ENCODE results near the gene MPDU1. TPM values are rescaled to one million over a fixed set of nuclear protein-coding genes. Genes with fewer than 3 reads are reported as not detected.

Gene MPDU1
- total and polyA plus RNA-seq, 2 of the 13 experiments (the other 11 are each of a cell fraction or from before 2014, with no cell fraction given): 112 to 167 TPM

DNA sequence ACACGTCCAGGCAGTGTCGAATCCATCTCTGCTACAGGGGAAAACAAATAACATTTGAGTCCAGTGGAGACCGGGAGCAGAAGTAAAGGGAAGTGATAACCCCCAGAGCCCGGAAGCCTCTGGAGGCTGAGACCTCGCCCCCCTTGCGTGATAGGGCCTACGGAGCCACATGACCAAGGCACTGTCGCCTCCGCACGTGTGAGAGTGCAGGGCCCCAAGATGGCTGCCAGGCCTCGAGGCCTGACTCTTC, 11.4 kb upstream of the MPDU1 start (continued):
- TF ChIP-seq ZNF713 (CRISPR knock-in tag; IDR thresholded peaks at IDR 0.05) (no peak), ZNF646 (CRISPR knock-in tag; IDR thresholded peaks at IDR 0.05) (no peak), RFX5 (IDR thresholded peaks at IDR 0.05; ENCODE audit: low read depth, low read length) (no peak), MXD4 (CRISPR knock-in tag; IDR thresholded peaks at IDR 0.05) (peak; percentile 92; the same call in 1 of the 2 replicates), HNRNPLL (IDR thresholded peaks at IDR 0.05; ENCODE audit: low read depth, low read length, poor library complexity, severe bottlenecking) (no peak), YY1 (IDR thresholded peaks at IDR 0.05; ENCODE audit: insufficient read depth, insufficient replicate concordance, low read depth, low read length) (no peak), SCMH1 (CRISPR knock-in tag; IDR thresholded peaks at IDR 0.05; ENCODE audit: borderline replicate concordance) (no peak), EHMT2 (IDR thresholded peaks at IDR 0.05; ENCODE audit: borderline replicate concordance, low read depth, low read length) (no peak), CHCHD3 (CRISPR knock-in tag; IDR thresholded peaks at IDR 0.05) (no peak), ISX (CRISPR knock-in tag; conservative IDR thresholded peaks at IDR 0.05) (no peak; the same call in 1 of the 2 replicates), DBP (CRISPR knock-in tag; IDR thresholded peaks at IDR 0.05; ENCODE audit: not compliant biosample characterization) (no peak)
- TF ChIP-seq, protein P1, sequence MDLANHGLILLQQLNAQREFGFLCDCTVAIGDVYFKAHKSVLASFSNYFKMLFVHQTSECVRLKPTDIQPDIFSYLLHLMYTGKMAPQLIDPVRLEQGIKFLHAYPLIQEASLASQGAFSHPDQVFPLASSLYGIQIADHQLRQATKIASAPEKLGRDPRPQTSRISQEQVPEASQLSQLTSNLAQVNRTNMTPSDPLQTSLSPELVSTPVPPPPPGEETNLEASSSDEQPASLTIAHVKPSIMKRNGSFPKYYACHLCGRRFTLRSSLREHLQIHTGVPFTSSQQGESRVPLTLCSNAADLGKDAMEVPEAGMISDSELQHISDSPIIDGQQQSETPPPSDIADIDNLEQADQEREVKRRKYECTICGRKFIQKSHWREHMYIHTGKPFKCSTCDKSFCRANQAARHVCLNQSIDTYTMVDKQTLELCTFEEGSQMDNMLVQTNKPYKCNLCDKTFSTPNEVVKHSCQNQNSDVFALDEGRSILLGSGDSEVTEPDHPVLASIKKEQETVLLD (CRISPR knock-in tag; IDR thresholded peaks at IDR 0.05; ENCODE audit: low read depth): 0 out of 2 replicates have a peak, but pooled peaks have one; percentile 70
- TF ChIP-seq, protein P2, sequence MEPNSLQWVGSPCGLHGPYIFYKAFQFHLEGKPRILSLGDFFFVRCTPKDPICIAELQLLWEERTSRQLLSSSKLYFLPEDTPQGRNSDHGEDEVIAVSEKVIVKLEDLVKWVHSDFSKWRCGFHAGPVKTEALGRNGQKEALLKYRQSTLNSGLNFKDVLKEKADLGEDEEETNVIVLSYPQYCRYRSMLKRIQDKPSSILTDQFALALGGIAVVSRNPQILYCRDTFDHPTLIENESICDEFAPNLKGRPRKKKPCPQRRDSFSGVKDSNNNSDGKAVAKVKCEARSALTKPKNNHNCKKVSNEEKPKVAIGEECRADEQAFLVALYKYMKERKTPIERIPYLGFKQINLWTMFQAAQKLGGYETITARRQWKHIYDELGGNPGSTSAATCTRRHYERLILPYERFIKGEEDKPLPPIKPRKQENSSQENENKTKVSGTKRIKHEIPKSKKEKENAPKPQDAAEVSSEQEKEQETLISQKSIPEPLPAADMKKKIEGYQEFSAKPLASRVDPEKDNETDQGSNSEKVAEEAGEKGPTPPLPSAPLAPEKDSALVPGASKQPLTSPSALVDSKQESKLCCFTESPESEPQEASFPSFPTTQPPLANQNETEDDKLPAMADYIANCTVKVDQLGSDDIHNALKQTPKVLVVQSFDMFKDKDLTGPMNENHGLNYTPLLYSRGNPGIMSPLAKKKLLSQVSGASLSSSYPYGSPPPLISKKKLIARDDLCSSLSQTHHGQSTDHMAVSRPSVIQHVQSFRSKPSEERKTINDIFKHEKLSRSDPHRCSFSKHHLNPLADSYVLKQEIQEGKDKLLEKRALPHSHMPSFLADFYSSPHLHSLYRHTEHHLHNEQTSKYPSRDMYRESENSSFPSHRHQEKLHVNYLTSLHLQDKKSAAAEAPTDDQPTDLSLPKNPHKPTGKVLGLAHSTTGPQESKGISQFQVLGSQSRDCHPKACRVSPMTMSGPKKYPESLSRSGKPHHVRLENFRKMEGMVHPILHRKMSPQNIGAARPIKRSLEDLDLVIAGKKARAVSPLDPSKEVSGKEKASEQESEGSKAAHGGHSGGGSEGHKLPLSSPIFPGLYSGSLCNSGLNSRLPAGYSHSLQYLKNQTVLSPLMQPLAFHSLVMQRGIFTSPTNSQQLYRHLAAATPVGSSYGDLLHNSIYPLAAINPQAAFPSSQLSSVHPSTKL (CRISPR knock-in tag; IDR thresholded peaks at IDR 0.05): peak; percentile 59; the same call in 1 of the 2 replicates
- TF ChIP-seq, protein P3, sequence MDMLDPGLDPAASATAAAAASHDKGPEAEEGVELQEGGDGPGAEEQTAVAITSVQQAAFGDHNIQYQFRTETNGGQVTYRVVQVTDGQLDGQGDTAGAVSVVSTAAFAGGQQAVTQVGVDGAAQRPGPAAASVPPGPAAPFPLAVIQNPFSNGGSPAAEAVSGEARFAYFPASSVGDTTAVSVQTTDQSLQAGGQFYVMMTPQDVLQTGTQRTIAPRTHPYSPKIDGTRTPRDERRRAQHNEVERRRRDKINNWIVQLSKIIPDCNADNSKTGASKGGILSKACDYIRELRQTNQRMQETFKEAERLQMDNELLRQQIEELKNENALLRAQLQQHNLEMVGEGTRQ (IDR thresholded peaks at IDR 0.05; ENCODE audit: low read depth, low read length): peak; percentile 94
- TF ChIP-seq, protein P3 (CRISPR knock-in tag; IDR thresholded peaks at IDR 0.05; ENCODE audit: borderline replicate concordance): peak; percentile 97; the same call in 1 of the 2 replicates

Data from HepG2 (cell line).